ENCODE measurements around the gene TM9SF2. TPM values are rescaled to one million over a fixed set of nuclear protein-coding genes. Genes with fewer than 3 reads are reported as not detected.

The TM9SF2 gene
- total and polyA plus RNA-seq, 9 of the 15 experiments (the other 6 are each of a cell fraction or from before 2014, with no cell fraction given) = 23.3 to 83.2 (median 55.1) TPM

DNA sequence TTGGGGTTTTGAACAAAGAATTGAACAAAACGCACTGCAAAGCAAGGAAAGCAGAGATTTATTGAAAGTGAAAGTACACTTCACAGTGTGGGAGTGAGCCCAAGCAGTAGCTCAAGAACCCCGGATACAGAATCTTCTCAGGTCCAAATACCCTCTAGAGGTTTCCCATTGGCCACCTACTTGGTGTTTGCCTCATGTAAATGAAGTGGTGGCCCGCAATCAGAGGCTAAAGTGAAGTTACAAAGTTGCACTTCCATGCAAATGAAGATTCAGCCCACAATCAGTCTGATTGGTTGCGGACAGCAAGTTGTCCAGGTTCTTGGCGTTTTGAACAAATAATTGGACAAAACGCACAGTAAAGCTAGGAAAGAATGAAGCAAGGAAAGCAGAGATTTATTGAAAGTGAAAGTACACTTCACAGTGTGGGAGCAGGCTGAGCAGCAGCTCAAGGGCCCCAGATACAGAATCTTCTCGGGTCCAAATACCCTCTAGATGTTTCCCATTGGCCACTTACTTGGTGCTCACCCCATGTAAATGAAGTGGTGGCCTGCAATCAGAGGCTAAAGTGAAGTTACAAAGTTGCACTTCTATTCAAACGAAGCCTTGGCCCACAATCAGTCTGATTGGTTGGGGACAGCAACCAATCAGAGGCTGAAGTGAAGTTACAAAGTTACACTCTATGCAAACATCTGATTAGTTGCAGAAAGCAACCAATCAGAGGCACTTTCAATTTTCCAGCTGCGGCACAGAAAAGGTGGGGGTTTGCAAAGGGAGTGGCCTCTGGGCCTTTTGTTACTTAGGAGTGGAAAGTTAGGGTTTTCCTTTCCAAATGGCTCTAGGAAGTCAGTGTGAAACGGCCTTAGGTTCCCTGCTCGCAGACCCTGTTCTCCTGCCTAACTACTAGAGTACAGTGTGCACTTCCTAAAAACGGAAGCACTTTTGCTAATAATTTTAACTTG lies 4.8 kb upstream of the TM9SF2 start (continued):
- TF ChIP-seq, protein P1, sequence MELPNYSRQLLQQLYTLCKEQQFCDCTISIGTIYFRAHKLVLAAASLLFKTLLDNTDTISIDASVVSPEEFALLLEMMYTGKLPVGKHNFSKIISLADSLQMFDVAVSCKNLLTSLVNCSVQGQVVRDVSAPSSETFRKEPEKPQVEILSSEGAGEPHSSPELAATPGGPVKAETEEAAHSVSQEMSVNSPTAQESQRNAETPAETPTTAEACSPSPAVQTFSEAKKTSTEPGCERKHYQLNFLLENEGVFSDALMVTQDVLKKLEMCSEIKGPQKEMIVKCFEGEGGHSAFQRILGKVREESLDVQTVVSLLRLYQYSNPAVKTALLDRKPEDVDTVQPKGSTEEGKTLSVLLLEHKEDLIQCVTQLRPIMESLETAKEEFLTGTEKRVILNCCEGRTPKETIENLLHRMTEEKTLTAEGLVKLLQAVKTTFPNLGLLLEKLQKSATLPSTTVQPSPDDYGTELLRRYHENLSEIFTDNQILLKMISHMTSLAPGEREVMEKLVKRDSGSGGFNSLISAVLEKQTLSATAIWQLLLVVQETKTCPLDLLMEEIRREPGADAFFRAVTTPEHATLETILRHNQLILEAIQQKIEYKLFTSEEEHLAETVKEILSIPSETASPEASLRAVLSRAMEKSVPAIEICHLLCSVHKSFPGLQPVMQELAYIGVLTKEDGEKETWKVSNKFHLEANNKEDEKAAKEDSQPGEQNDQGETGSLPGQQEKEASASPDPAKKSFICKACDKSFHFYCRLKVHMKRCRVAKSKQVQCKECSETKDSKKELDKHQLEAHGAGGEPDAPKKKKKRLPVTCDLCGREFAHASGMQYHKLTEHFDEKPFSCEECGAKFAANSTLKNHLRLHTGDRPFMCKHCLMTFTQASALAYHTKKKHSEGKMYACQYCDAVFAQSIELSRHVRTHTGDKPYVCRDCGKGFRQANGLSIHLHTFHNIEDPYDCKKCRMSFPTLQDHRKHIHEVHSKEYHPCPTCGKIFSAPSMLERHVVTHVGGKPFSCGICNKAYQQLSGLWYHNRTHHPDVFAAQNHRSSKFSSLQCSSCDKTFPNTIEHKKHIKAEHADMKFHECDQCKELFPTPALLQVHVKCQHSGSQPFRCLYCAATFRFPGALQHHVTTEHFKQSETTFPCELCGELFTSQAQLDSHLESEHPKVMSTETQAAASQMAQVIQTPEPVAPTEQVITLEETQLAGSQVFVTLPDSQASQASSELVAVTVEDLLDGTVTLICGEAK (IDR thresholded peaks at IDR 0.05) = no peak
- TF ChIP-seq, protein P1 (CRISPR knock-in tag; IDR thresholded peaks at IDR 0.05) = no peak
- TF ChIP-seq ZBTB7A (IDR thresholded peaks at IDR 0.05; ENCODE audit: borderline replicate concordance, control insufficient read depth, low read depth, low read length) (no peak), ZNF347 (CRISPR knock-in tag; IDR thresholded peaks at IDR 0.05; ENCODE audit: low read depth) (no peak), TBP (optimal IDR thresholded peaks at IDR 0.05; ENCODE audit: low read depth, low read length) (no peak), NFYB (IDR thresholded peaks at IDR 0.05; ENCODE audit: extremely low read depth, insufficient read length) (peak; percentile 66), NR2C1 (IDR thresholded peaks at IDR 0.05) (no peak), NR2C1 (tag; IDR thresholded peaks at IDR 0.05) (no peak), ZNF445 (CRISPR knock-in tag; IDR thresholded peaks at IDR 0.05; ENCODE audit: low read depth) (no peak), XRCC3 (IDR thresholded peaks at IDR 0.05) (no peak), HDAC2 (IDR thresholded peaks at IDR 0.05) (peak; percentile 45; the same call in 1 of the 2 replicates), ATF7 (IDR thresholded peaks at IDR 0.05) (0 out of 2 replicates have a peak, but pooled peaks have one; percentile 31)
- TF ChIP-seq, protein P2, sequence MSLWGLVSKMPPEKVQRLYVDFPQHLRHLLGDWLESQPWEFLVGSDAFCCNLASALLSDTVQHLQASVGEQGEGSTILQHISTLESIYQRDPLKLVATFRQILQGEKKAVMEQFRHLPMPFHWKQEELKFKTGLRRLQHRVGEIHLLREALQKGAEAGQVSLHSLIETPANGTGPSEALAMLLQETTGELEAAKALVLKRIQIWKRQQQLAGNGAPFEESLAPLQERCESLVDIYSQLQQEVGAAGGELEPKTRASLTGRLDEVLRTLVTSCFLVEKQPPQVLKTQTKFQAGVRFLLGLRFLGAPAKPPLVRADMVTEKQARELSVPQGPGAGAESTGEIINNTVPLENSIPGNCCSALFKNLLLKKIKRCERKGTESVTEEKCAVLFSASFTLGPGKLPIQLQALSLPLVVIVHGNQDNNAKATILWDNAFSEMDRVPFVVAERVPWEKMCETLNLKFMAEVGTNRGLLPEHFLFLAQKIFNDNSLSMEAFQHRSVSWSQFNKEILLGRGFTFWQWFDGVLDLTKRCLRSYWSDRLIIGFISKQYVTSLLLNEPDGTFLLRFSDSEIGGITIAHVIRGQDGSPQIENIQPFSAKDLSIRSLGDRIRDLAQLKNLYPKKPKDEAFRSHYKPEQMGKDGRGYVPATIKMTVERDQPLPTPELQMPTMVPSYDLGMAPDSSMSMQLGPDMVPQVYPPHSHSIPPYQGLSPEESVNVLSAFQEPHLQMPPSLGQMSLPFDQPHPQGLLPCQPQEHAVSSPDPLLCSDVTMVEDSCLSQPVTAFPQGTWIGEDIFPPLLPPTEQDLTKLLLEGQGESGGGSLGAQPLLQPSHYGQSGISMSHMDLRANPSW (CRISPR knock-in tag; IDR thresholded peaks at IDR 0.05) = no peak
- TF ChIP-seq, protein P3, sequence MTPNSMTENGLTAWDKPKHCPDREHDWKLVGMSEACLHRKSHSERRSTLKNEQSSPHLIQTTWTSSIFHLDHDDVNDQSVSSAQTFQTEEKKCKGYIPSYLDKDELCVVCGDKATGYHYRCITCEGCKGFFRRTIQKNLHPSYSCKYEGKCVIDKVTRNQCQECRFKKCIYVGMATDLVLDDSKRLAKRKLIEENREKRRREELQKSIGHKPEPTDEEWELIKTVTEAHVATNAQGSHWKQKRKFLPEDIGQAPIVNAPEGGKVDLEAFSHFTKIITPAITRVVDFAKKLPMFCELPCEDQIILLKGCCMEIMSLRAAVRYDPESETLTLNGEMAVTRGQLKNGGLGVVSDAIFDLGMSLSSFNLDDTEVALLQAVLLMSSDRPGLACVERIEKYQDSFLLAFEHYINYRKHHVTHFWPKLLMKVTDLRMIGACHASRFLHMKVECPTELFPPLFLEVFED (CRISPR knock-in tag; conservative IDR thresholded peaks at IDR 0.05) = no peak
